NCI-H2107 treated with DMSO at 0.1 percent for 48 hours (cell line): ENCODE results near the gene SLC35A2.

Experiments
- DNase-seq: peaks from one replicate; lab custom pipeline; 2025; ENCODE audit not compliant: unreplicated experiment; lab: John Stamatoyannopoulos, UW

Gene SLC35A2

DNA sequence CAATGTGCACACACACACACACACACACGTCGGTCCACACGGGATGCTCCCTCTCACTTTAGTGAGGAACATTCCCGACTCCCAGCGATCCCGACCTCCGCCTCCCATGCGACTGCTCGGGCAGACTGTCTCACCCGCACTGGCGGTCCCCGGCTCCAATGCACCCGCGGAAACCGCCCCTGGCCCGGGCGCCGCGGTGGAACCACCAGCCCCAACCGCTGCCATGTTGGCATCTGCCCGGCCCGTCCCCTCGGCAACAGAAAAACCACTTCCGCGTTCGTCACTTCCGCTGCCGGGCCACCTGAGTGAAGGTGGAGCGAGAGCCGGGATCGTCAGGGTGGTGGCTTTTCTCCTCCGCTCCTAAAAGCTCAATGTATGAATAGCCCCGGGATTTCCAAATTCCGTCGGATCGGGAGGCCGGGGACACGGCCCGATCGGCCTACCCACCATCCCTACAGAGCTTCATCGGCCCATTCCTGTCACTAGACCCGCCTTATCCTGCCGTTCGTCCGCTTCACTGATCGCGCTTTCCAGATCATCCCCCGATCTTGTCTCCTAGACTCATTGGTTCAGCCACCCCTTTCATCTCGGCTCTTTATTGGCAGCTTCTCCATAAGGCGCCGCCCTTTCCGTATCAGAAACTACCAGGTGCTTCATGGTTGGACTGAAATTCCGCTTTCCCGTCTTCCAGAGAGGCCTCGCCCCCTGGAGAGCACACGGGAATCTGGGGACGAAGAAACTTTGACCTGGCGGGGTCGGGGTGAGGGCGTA lies at the start of gene SLC35A2:
TSS of gene SLC35A2 (minus strand) at position 235 of the 771 bp plus-strand sequence. CDS start at position 225, 10 bp downstream.
- DNase-seq: peak; percentile 93

- DNase-seq: no peak
These were observed 48.8 kb upstream of the SLC35A2 start for GRCh38 chrX:48960291-48960690.

DNA sequence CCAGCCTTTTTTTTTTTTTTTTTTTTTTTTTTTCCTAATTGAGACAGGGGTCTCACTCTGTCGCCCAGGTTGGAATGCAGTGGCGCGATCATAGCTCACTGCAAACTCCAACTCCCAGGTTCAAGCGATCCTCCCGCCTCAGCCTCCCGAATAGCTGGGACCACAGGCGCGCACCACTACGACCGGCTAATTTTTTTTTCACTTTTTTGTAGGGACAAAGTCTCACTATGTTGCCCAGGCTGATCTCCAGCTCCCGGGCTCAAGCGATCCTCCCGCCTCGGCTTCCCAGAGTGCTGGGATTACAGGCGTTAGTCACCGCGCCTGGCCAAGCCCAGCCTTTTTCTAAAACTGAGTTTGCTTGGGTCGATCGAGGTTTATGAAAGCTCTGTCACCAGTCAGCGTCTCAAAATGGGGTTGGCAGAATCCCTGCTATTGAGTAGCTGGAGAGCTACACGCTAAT lies 47.2 kb upstream of the SLC35A2 start:
- peak; percentile 6 for DNase-seq

GRCh38 chrX:48957827-48958634 lies 46.6 kb upstream of the SLC35A2 start:
- peak; percentile 98 for DNase-seq

- peak; percentile 53 for DNase-seq
These were observed 46.0 kb upstream of the SLC35A2 start, which contains the start of gene OTUD5 for GRCh38 chrX:48957477-48957826. OTUD5 (minus strand) TSS chrX:48957607; CDS start chrX:48957570, 37 bp downstream.

DNA sequence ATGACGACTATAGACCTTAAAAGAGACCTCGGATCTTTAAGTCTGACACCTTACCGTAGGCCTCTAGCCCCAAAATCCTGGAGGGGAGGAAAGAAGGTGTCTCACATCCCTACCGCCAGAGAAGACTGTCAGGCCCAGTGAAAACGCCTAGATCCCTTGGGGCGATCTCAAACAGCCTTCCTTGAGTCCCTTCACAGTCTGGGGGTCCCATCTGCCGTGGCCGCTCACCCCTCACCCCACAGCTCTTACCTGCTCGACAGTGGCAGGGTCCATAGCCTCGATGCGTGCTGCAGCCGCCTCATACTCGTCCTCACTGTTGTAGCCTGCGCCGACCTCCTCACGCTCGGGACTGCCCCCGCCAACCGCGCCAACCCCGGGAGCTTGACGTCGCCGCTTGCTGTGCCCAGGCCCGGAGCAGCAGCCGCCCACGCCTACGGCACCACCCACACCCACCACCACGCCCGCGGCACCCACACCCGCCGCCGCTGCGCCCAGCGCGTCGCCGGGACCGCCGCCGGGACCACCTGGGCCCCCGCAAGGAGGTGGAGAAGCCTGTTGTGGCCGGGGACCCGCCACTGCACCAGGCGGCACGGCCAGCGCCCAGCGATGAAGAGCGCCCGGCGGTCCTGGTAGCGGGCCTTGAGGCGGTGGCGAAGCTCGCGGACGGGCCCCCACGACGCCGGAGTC lies 45.4 kb upstream of the SLC35A2 start:
- no peak for DNase-seq

DNA sequence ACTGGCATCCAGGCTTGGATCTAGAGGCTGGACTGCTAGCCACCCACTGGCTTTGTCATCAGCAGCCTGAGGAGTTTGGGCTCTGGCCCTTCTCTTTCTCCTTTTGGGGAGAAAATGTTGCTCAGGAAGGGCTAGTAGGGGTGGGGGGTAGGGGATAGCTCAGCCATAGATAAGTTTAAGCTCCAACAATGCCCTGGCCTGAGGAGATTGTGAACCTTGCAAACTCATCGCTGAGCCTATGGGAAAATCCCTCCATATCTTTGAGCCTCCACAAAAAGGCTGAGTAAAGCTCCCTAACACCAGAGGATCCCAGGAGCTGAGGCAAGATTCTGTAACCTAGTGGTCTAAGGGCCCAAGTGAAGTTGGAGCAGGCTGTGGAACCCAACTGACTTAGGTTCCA lies 37.1 kb upstream of the SLC35A2 start:
- DNase-seq: no peak

- peak; percentile 9 for DNase-seq
These were observed 34.3 kb upstream of the SLC35A2 start for GRCh38 chrX:48945517-48946348.

GRCh38 chrX:48942895-48943294 lies 31.4 kb upstream of the SLC35A2 start:
- no peak for DNase-seq

- no peak for DNase-seq
These were observed 29.0 kb upstream of the SLC35A2 start for GRCh38 chrX:48940404-48940955.

DNA sequence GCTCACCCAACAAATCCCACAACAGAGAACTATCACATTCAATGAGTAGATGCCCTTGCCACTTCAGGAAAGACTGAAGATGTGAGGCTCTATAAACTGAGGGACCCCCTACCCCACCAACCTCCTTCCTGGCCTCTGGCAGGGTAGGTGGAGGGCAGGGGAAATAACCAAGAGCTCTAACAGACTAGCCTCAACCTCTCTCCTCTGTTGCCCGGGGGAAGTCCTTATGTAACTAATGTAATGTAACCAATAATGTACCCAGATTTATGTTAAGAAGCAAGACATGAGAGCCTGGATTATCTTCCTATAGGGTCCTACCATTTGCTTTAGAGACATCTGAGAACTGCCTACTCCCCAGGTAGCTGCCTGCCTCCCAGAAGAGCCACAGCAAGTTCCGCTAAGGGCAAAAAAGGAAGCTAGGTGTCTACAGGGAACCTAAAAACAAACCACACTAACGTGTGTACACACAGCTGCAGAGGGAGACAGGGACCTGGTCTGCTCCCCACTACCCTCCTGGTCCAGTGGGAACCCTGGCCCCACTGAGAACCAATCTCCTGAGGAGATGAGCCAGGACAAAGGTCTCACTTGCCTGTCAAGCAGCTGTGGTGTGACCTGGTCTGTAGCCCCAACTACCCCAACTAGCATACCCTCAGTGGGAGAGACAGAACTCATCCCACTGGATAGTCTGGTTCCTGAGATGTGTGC lies 28.2 kb upstream of the SLC35A2 start:
- no peak for DNase-seq

DNA sequence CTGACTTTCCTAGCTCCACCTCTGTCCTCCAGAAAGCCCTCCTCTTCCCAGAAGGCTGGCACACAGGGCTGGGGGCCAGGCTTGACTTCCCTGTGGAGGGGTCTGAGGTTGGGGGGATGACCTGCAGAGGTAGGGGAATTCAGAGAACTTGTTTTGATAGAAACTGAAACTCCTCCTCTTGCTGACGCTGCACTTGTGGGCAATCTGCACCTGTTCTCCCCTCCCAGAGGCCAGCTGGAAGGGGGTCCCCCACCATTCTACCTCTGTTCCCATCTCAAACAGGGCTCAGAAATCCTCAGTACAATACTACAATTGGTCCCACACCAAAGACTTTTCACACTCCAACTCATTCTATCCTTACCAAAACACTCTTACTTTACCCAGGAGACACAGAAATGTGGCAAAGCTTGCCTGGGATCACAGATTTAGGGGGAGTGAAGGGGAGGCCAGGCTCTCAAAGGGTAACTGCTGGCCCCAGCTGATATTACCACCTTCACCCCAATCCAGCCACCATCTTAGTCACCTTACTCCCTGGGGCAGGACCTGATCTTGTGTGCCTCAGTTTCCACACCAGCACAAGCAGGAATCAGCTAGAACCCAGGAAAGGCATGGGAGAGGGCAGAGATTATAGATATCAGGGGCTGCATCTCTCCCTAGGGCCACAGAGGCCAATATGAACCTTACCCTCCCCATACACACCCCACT lies 27.4 kb upstream of the SLC35A2 start:
- no peak for DNase-seq

DNA sequence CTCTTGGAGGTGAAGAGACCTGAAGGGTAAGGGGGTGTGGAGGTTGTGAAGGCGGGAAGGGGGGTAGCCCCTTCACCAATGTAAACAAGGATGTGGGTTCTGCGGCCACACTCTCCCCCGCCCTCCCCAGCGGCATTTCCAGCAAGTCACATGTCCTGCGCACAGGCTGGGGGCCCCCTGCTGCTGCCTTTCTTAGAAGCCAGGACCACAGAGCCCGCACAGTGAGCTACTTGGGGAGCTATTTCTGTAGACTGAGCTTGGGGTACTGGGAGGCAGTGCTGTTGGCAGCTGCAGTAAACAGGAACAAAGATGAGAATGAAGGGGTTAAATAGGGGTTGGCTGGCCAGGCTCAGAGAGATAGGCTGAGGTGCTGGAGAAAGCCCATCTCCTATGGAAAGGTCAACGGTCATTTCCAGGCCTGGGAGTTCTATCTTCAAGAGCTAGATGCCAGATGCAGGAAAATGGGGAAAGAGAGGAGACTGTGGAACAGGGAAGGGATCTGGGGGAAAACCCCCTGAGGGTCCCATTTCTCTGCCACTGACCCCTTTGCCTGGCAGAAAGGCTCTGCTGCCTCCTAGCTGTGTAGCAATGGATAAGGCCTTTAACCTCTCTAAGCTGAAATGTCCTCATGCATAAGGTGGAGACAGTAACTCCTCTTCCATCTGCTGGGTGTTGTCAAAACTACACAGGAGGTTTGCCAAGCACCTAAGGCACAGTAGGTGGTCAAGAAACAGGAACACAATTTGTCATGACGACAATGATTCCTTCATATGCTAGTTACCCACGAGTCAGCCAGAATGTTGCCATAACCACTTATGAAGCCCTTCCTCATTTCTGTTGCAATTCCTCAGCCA lies 25.8 kb upstream of the SLC35A2 start:
- peak; percentile 10 for DNase-seq

DNA sequence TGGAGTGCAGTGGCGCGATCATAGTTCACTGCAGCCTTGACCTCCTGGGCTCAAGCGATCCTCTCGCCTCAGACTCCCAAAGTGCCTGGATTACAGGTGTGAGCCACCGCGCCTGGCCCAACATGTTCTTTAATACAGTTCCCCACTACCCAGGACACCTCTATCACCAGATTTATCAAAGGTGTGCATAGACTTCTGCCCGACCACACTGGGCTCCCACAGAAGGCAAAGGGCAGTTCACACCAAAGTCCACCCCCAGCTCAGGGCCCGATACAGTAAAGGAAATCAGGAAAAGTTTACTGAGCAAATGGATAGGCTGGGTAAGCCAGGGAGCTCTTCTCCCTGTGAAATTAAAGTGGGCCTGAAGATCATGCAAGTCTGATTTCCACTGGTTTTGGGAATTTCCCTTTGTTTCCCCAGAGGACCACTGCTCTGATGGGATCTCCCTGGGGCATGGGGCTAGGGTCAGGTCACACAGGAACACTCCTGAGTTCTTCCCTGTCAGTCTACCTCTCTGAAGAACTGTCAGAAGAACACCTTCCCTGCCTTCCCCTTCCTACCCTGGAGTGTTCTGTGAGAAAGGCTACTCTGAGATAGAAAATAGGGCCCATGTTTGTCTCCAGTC lies 25.1 kb upstream of the SLC35A2 start:
- no peak for DNase-seq

DNA sequence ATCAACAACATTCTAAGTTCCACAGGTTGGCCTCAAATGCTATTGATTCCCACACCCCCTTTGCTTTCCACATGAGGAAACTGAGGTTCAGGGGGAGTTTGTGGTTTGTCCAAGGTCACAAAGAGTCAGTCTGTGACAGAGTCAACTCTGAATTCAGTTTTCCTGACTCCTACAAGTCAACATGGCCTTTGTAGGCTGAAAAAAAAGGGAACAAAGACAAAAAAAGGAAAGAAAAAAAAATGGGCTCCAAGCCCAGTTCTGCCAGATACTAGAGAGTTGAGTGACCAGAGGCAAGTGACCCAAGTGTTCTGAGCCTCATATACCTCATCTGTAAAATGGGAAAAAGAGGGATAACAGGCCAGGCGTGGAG lies 23.8 kb upstream of the SLC35A2 start:
- no peak for DNase-seq

GRCh38 chrX:48934581-48935300 lies 23.3 kb upstream of the SLC35A2 start:
- DNase-seq: no peak

GRCh38 chrX:48933757-48934156 lies 22.3 kb upstream of the SLC35A2 start:
- DNase-seq: no peak
